B cell (primary cell): ENCODE results near the gene FSHB. TPM values are rescaled to one million over a fixed set of nuclear protein-coding genes. Genes with fewer than 3 reads are reported as not detected.
"Not testable (repeated sequence)": the region's sequence is repeated elsewhere in the genome, so short reads cannot be mapped to it uniquely, and the experiment has no call there.

ENCODE experiments used
- ATAC-seq: fragments of 200-7000 bp; cut with Tn5 transposase; one replicate; pipeline ENCODE4 v1.10.0; 2021; ENCODE audit warnings: low read depth, mild to moderate bottlenecking, moderate number of reproducible peaks, moderate library complexity
- CTCF ChIA-PET: fragments of 350-600 bp; sonication (Branson Sonifier 250); formaldehyde crosslinking; loops from one replicate; lab custom pipeline; 2021; ENCODE audit warnings: antibody characterized with exemption, inconsistent platforms; lab: Charles Lee
- POLR2A ChIA-PET: fragments of 350-600 bp; sonication (Branson Sonifier 250); formaldehyde crosslinking; loops from one replicate; lab custom pipeline; 2021; ENCODE audit warnings: antibody characterized with exemption; lab: Charles Lee
- DNase-seq: peaks from one replicate; pipeline ENCODE4 v3.0.0; 2013
- H2AFZ ChIP-seq: 2 replicates; pipeline ENCODE4 v1.6.1; 2012; ENCODE audit warnings: mild to moderate bottlenecking, low read depth, low read length; ENCODE audit not compliant: insufficient read depth, poor library complexity, severe bottlenecking
- H3K27ac ChIP-seq, 2 donors: 1 replicate in 1 of 2; 2 replicates in 1 of 2; pipeline ENCODE4 v1.5.1; 2012 to 2013; ENCODE audit warnings: low read length in 2 of 2, mild to moderate bottlenecking in 2 of 2, moderate library complexity in 1 of 2
- H3K27me3 ChIP-seq, 4 experiments: fragments of 200-600 bp in 1 of 4; sonication (generic) in 1 of 4; replicated peaks in 1 of 4; 1 replicate in 2 of 4; 2 replicates in 2 of 4; pipeline versions ENCODE4 v1.6.1 to v1.7.0; 2013 to 2016; ENCODE audit warnings: low read length in 3 of 4, mild to moderate bottlenecking in 2 of 4, mixed read lengths in 1 of 4, moderate library complexity in 1 of 4; ENCODE audit not compliant: insufficient read depth in 4 of 4, control insufficient read depth in 3 of 4; ENCODE audit errors: control extremely low read depth in 1 of 4
- H3K36me3 ChIP-seq, 2 experiments: replicated peaks in 1 of 2; 1 replicate in 1 of 2; 2 replicates in 1 of 2; pipeline versions ENCODE4 v1.6.1 to v1.7.1; 2013; ENCODE audit warnings: low read length in 1 of 2; ENCODE audit not compliant: insufficient read depth in 2 of 2, control insufficient read depth in 1 of 2; ENCODE audit errors: control extremely low read depth in 1 of 2, extremely low read depth in 1 of 2
- H3K4me1 ChIP-seq, 2 donors: fragments of 200-600 bp in 1 of 2; sonication (generic) in 1 of 2; 1 replicate in 1 of 2; 2 replicates in 1 of 2; pipeline versions ENCODE4 v1.5.1 to v1.6.1; 2013 to 2017; ENCODE audit warnings: low read length in 2 of 2; ENCODE audit not compliant: control insufficient read depth in 2 of 2, insufficient read depth in 2 of 2
- H3K4me2 ChIP-seq: replicated peaks from 2 replicates; pipeline ENCODE3; 2012; ENCODE audit warnings: mild to moderate bottlenecking, low read depth, low read length; ENCODE audit not compliant: poor library complexity, severe bottlenecking
- H3K4me3 ChIP-seq, 5 experiments: fragments of 200-600 bp in 1 of 5; sonication (generic) in 1 of 5; 1 replicate in 3 of 5; 2 replicates in 2 of 5; pipeline versions ENCODE4 v1.5.1 to v1.7.0; 2011 to 2016; ENCODE audit warnings: low read length in 4 of 5, mild to moderate bottlenecking in 4 of 5, low read depth in 2 of 5, control low read depth in 1 of 5, moderate library complexity in 1 of 5; ENCODE audit not compliant: insufficient read depth in 1 of 5; ENCODE audit errors: control extremely low read depth in 1 of 5, extremely low read depth in 1 of 5
- H3K79me2 ChIP-seq: fragments of 200-600 bp; sonication (generic); one replicate; pipeline ENCODE4 v1.6.0; 2016; ENCODE audit warnings: low read length; ENCODE audit not compliant: control insufficient read depth, insufficient read depth
- H3K9ac ChIP-seq: fragments of 200-600 bp; sonication (generic); 2 replicates; pipeline ENCODE4 v1.6.1; 2017; ENCODE audit warnings: mild to moderate bottlenecking, low read length, moderate library complexity
- H3K9me3 ChIP-seq, 3 donors: one replicate each; pipeline versions ENCODE4 v1.6.1 to v1.7.1; 2013; ENCODE audit warnings: low read length in 2 of 3; ENCODE audit not compliant: control insufficient read depth in 2 of 3, insufficient read depth in 1 of 3; ENCODE audit errors: control extremely low read depth in 1 of 3
- H4K20me1 ChIP-seq: 2 replicates; pipeline ENCODE4 v1.6.0; 2012; ENCODE audit warnings: mild to moderate bottlenecking, low read length; ENCODE audit not compliant: insufficient read depth, control insufficient read depth, poor library complexity, severe bottlenecking
- H3K27ac Mint-ChIP-seq: one replicate; pipeline ENCODE4 v1.8.0; 2021; ENCODE audit warnings: mixed read lengths
- H3K27me3 Mint-ChIP-seq: one replicate; pipeline ENCODE4 v1.8.0; 2021; ENCODE audit warnings: mixed read lengths
- H3K4me1 Mint-ChIP-seq: one replicate; pipeline ENCODE4 v1.8.0; 2021; ENCODE audit warnings: mixed read lengths
- H3K4me3 Mint-ChIP-seq: one replicate; pipeline ENCODE4 v1.8.0; 2021; ENCODE audit warnings: mixed read lengths
- H3K9me3 Mint-ChIP-seq: one replicate; pipeline ENCODE4 v1.8.0; 2022; ENCODE audit warnings: mixed read lengths; ENCODE audit not compliant: insufficient read depth
- EZH2 ChIP-seq: IDR thresholded peaks from 2 replicates; pipeline ENCODE4 v1.6.1; 2012; ENCODE audit warnings: borderline replicate concordance, low read depth, mild to moderate bottlenecking, moderate library complexity, low read length; ENCODE audit not compliant: insufficient read depth, poor library complexity, severe bottlenecking
- WGBS: methylation state at CpG from one replicate; pipeline ENCODE4 v1.1.5; 2013; ENCODE audit warnings: missing lambda C conversion rate; ENCODE audit not compliant: insufficient coverage; 5-methylcytosine and 5-hydroxymethylcytosine counted together
- intact Hi-C: fragments of 100-400 bp; cut with micrococcal nuclease; formaldehyde crosslinking; loops from one replicate; pipeline ENCODE4 v1.10.0; 2022
- polyA plus RNA-seq: library from polyadenylated mRNA; depleted of rRNA; stranded (reverse); fragments of >200 nt; gene quantifications from 2 replicates; pipeline ENCODE4 v1.2.3, GENCODE V29; 2012
- total RNA-seq, 2 donors: library from RNA; stranded (reverse); fragments of 120-200 nt in 1 of 2; gene quantifications; 1 replicate in 1 of 2; 2 replicates in 1 of 2; pipeline versions ENCODE4 v1.2.3 to v1.2.4, GENCODE V29; 2013 to 2022
- TF ChIP-seq, protein P1 (sequence below): fragments of 200-600 bp; IDR thresholded peaks from one replicate; pipeline ENCODE4 v1.8.0; 2022; ENCODE audit warnings: antibody characterized with exemption, mild to moderate bottlenecking

The FSHB gene
- total and polyA plus RNA-seq, 2 donors (not counting 1 experiment from before 2014, with no cell fraction given), result not detected

- no peak overlapping the region for H3K4me2 ChIP-seq
- no peaks in the 10 kb centered on the region for H3K4me1 ChIP-seq
- no peak for ATAC-seq
- no peaks in the 10 kb centered on the region for H3K36me3 ChIP-seq
- WGBS, result no CpG with 5 or more reads among the region's 1 CpG
- DNase-seq, result no peak
- H3K27ac ChIP-seq, result no peak overlapping the region
- H4K20me1 ChIP-seq, result no peaks in the 10 kb centered on the region
- H3K9me3 ChIP-seq, result no peaks in the 10 kb centered on the region
- no peak overlapping the region for H3K4me3 ChIP-seq
- no peak overlapping the region for H3K9ac ChIP-seq
- TF ChIP-seq EZH2, result no peak
- TF ChIP-seq, protein P1, sequence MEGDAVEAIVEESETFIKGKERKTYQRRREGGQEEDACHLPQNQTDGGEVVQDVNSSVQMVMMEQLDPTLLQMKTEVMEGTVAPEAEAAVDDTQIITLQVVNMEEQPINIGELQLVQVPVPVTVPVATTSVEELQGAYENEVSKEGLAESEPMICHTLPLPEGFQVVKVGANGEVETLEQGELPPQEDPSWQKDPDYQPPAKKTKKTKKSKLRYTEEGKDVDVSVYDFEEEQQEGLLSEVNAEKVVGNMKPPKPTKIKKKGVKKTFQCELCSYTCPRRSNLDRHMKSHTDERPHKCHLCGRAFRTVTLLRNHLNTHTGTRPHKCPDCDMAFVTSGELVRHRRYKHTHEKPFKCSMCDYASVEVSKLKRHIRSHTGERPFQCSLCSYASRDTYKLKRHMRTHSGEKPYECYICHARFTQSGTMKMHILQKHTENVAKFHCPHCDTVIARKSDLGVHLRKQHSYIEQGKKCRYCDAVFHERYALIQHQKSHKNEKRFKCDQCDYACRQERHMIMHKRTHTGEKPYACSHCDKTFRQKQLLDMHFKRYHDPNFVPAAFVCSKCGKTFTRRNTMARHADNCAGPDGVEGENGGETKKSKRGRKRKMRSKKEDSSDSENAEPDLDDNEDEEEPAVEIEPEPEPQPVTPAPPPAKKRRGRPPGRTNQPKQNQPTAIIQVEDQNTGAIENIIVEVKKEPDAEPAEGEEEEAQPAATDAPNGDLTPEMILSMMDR, result no peak
- peaks cover 6% of the 10 kb centered on the region for H3K27me3 Mint-ChIP-seq
- peaks cover 2% of the 10 kb centered on the region for H3K9me3 Mint-ChIP-seq
- POLR2A ChIA-PET, result no interaction called here
- no peaks in the 10 kb centered on the region for H3K79me2 ChIP-seq
- no peaks in the 10 kb centered on the region for H3K4me1 Mint-ChIP-seq
- intact Hi-C loops, result no loop called here
- no peak overlapping the region for H3K27ac Mint-ChIP-seq
- no peaks in the 10 kb centered on the region for H3K27me3 ChIP-seq
- H3K4me3 Mint-ChIP-seq, result no peak overlapping the region
- no peak overlapping the region for H2AFZ ChIP-seq
- CTCF ChIA-PET, result no interaction called here
Observed at GRCh38 chr11:30260813-30261212, 30.0 kb downstream of the FSHB start.

DNA sequence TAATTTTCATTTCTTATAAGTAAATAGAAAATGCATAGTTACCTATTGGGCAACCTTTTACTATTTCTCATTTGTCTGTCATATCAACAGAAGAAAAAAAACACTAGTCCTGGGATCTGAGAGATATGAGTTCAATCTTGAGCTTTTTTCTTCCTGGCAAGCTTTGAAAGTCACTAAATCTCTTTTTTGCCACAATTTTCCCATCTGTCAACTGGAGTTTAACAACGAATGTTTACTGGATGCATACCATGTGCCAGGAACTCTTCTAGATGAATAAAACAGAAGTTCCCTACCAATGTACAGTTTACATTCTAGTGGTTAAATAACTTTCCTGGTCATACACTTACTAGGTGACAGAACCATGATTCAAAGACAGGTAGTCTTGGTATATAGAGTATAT, 31.0 kb downstream of the FSHB start:
- Histone ChIP-seq H3K4me1 (no peaks in the 10 kb centered on the region), H3K4me2 (no peak overlapping the region), H3K9ac (no peak overlapping the region), H3K27ac (no peak overlapping the region), H3K4me3 (no peak overlapping the region), H4K20me1 (no peaks in the 10 kb centered on the region), H3K36me3 (no peaks in the 10 kb centered on the region), H2AFZ (no peak overlapping the region), H3K79me2 (no peaks in the 10 kb centered on the region), H3K27me3 (no peaks in the 10 kb centered on the region), H3K9me3 (no peaks in the 10 kb centered on the region)
- intact Hi-C loops, result no loop called here
- CTCF ChIA-PET, result interaction anchor here (1.0 kb wide), 1 partner anchor 10 kb away, joined by 3 read pairs; no protein-coding TSS in a partner anchor
- Mint-ChIP-seq H3K27me3 (peaks cover 6% of the 10 kb centered on the region), H3K27ac (no peak overlapping the region), H3K4me3 (no peak overlapping the region), H3K4me1 (no peaks in the 10 kb centered on the region), H3K9me3 (peaks cover 2% of the 10 kb centered on the region)
- WGBS, result no CpG with 5 or more reads among the region's 1 CpG
- POLR2A ChIA-PET, result no interaction called here
- TF ChIP-seq, protein P1, result no peak
- TF ChIP-seq EZH2, result no peak
- ATAC-seq, result no peak
- DNase-seq, result no peak

DNA sequence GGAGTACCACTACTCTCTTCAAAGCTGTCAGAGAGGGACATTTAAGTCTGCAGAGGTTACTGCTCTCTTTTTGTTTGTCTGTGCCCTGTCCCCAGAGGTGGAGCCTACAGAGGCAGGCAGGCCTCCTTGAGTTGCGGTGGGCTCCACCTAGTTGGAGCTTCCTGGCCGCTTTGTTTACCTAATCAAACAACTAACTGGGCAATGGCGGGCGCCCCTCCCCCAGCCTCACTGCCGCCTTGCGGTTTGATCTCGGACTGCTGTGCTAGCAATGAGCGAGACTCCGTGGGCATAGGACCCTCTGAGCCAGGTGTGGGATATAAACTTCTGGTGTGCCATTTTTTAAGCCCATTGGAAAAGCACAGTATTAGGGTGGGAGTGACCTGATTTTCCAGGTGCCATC, 37.8 kb downstream of the FSHB start:
- intact Hi-C loops, H3K27ac Mint-ChIP-seq, H3K36me3 ChIP-seq, H3K79me2 ChIP-seq, H3K27me3 ChIP-seq, H4K20me1 ChIP-seq, H3K4me1 Mint-ChIP-seq, H3K4me3 Mint-ChIP-seq, H3K9ac ChIP-seq, POLR2A ChIA-PET, H3K9me3 ChIP-seq, H2AFZ ChIP-seq, CTCF ChIA-PET, H3K4me3 ChIP-seq, H3K9me3 Mint-ChIP-seq, H3K4me2 ChIP-seq, ATAC-seq, H3K27ac ChIP-seq, H3K4me1 ChIP-seq, DNase-seq: not testable (repeated sequence)
- WGBS, result 96% methylated on average over 3 of the region's 9 CpGs
- peaks cover 12% of the 10 kb centered on the region for H3K27me3 Mint-ChIP-seq
